WERI-Rb-1 (cell line): ENCODE measurements around the gene ATP5PO.

Experiments
- DNase-seq: peaks from one replicate; pipeline ENCODE4 v3.0.0-alpha.2; 2020
- H3K27ac ChIP-seq: fragments of 250-450 bp; sonication (Bioruptor Pico); 2 replicates; pipeline ENCODE4 v1.5.1; 2020; ENCODE audit warnings: mild to moderate bottlenecking, moderate library complexity
- H3K27me3 ChIP-seq: fragments of 250-450 bp; sonication (Bioruptor Pico); 2 replicates; pipeline ENCODE4 v1.5.1; 2021; ENCODE audit warnings: mild to moderate bottlenecking, low read depth, moderate library complexity; ENCODE audit not compliant: insufficient read depth, severe bottlenecking
- H3K36me3 ChIP-seq: fragments of 250-450 bp; sonication (Bioruptor Pico); 2 replicates; pipeline ENCODE4 v1.5.1; 2020; ENCODE audit warnings: mild to moderate bottlenecking, moderate library complexity
- H3K4me3 ChIP-seq: 2 replicates; pipeline ENCODE4 v1.5.1; 2011; ENCODE audit warnings: low read depth, mild to moderate bottlenecking, control low read depth, low read length
- H3K9me3 ChIP-seq: fragments of 250-450 bp; sonication (Bioruptor Pico); 2 replicates; pipeline ENCODE4 v1.5.1; 2021; ENCODE audit warnings: mild to moderate bottlenecking, moderate library complexity; ENCODE audit not compliant: severe bottlenecking
- CTCF ChIP-seq: IDR thresholded peaks from 2 replicates; pipeline ENCODE4 v1.5.1; 2011; ENCODE audit warnings: low read depth, mild to moderate bottlenecking, control low read depth, inconsistent platforms, low read length

The ATP5PO gene

DNA sequence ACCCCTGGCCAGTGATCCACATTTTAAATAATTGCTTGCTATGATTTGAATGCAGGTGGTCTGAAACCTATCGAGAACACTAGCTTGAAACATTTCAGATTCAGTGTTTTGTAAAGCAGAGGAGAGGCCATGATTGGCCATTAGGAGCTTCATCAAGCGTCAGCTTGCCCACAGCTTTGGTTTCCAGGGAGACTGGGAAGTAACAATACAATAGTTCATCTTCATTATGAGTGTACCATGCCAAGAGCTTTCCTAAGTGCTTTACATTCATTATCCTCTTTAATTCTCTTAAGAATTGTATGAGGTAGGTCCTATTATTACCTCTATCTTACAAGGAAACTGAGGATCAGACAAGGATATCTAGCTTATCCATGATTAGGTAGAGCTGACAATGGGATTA is 27.7 kb upstream of the ATP5PO start:
- no peak for DNase-seq
- Histone ChIP-seq H3K4me3 (no peak overlapping the region), H3K9me3 (peaks cover 5% of the 10 kb centered on the region), H3K36me3 (no peaks in the 10 kb centered on the region), H3K27ac (no peak overlapping the region), H3K27me3 (peaks cover 70% of the 10 kb centered on the region)
- no peak for TF ChIP-seq CTCF

DNA sequence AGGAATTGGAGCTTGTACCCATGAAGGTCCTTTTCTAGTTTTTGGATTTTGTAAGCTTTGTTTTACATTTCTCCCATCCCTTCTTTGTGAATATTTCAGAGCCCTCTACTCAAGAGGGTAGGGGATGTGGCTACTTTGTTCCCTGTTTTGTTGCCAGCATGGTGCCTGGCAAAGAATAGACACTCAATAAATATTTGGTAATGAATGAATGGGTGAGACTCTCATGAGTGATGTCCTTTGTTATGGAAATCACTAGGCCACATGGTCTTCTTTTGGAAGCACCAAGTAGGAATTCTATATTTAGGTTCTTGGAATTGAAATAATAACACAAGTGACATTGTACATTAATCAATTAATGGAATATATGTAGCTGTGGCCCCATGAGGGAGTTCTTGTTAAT is 26.8 kb upstream of the ATP5PO start:
- no peaks in the 10 kb centered on the region for H3K36me3 ChIP-seq
- H3K4me3 ChIP-seq, result no peak overlapping the region
- no peak for TF ChIP-seq CTCF
- peaks cover 76% of the 10 kb centered on the region for H3K27me3 ChIP-seq
- peaks cover 5% of the 10 kb centered on the region for H3K9me3 ChIP-seq
- no peak overlapping the region for H3K27ac ChIP-seq
- no peak for DNase-seq

GRCh38 chr21:33940881-33941245 is 25.3 kb upstream of the ATP5PO start:
- DNase-seq, result no peak
- H3K36me3 ChIP-seq, result no peaks in the 10 kb centered on the region
- no peak for TF ChIP-seq CTCF
- H3K4me3 ChIP-seq, result no peak overlapping the region
- H3K27me3 ChIP-seq, result peaks cover 76% of the 10 kb centered on the region
- peaks cover 5% of the 10 kb centered on the region for H3K9me3 ChIP-seq
- H3K27ac ChIP-seq, result no peak overlapping the region

GRCh38 chr21:33940164-33940880 is 24.7 kb upstream of the ATP5PO start:
- no peaks in the 10 kb centered on the region for H3K36me3 ChIP-seq
- no peak overlapping the region for H3K27ac ChIP-seq
- no peak for DNase-seq

DNA sequence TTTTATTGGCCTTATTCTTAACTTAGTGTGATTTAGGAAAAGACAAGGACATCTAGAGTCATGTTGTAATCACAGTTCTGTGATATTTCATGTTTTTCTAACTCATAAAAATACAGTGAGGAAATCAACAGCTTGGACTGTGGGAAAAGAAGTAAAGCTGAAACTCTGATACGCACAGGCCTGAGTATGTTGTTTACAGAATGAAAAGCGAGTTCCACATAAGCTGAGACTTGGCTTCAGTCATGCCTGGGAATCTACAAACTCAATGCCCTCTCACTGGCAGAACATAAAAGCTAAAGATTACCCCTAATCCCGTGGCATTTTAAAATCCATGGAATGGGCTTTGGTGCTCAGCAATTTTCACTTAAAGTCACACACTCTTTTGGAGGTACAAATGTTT is 23.6 kb upstream of the ATP5PO start:
- TF ChIP-seq CTCF, result no peak
- Histone ChIP-seq H3K36me3 (no peaks in the 10 kb centered on the region), H3K27ac (no peak overlapping the region), H3K9me3 (peaks cover 5% of the 10 kb centered on the region), H3K27me3 (peaks cover 81% of the 10 kb centered on the region), H3K4me3 (no peak overlapping the region)
- no peak for DNase-seq

More at GRCh38 chr21:33940164-33940880, 24.7 kb upstream of the ATP5PO start:
- Histone ChIP-seq H3K27me3 (peaks cover 79% of the 10 kb centered on the region), H3K4me3 (no peak overlapping the region), H3K9me3 (peaks cover 5% of the 10 kb centered on the region)
- no peak for TF ChIP-seq CTCF

- TF ChIP-seq CTCF, result no peak
- no peak overlapping the region for H3K27ac ChIP-seq
- no peaks in the 10 kb centered on the region for H3K36me3 ChIP-seq
Observed at GRCh38 chr21:33938381-33938780, 22.8 kb upstream of the ATP5PO start.

More at GRCh38 chr21:33938381-33938780, 22.8 kb upstream of the ATP5PO start:
- H3K9me3 ChIP-seq, result peaks cover 5% of the 10 kb centered on the region
- H3K27me3 ChIP-seq, result peaks cover 82% of the 10 kb centered on the region
- H3K4me3 ChIP-seq, result no peak overlapping the region
- no peak for DNase-seq
